Measurements from ENCODE around the gene FARP2.
"Not testable (repeated sequence)": the region's sequence is repeated elsewhere in the genome, so short reads cannot be mapped to it uniquely, and the experiment has no call there.

Gene FARP2

DNA sequence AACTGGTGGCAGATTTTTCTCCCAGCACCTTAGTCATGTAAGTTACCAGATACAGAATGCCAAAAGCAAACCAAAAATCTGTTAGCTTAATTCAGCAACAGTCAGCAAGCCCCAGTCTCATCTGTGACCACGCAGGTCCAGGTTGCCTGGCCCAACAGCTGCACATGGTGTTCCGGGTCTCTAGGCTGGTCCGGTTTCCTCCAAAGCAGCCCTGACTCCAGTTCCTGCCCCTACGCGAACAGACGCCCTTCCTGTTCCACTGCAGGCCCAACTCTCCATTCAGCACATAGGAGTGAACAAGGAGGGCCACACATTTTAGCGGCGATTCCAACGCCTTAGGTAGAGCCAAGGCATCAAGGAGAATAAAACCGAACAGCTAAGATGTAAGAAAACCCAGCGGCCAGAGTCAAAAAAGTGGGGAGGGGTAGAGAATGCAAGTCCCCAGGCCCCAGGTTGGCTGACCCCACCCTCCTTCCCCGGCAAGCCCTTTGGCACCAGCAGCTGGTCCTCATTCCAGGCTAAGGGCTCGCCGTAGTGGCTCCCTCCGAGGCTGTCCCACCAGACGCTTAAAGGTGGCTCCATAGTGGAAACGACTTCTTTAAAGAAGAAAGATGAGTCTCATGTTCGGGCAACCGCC, 150.8 kb downstream of the FARP2 start:
- DNase-seq: no peak

GRCh38 chr2:241507430-241508239, 151.6 kb downstream of the FARP2 start:
- DNase-seq: no peak

DNA sequence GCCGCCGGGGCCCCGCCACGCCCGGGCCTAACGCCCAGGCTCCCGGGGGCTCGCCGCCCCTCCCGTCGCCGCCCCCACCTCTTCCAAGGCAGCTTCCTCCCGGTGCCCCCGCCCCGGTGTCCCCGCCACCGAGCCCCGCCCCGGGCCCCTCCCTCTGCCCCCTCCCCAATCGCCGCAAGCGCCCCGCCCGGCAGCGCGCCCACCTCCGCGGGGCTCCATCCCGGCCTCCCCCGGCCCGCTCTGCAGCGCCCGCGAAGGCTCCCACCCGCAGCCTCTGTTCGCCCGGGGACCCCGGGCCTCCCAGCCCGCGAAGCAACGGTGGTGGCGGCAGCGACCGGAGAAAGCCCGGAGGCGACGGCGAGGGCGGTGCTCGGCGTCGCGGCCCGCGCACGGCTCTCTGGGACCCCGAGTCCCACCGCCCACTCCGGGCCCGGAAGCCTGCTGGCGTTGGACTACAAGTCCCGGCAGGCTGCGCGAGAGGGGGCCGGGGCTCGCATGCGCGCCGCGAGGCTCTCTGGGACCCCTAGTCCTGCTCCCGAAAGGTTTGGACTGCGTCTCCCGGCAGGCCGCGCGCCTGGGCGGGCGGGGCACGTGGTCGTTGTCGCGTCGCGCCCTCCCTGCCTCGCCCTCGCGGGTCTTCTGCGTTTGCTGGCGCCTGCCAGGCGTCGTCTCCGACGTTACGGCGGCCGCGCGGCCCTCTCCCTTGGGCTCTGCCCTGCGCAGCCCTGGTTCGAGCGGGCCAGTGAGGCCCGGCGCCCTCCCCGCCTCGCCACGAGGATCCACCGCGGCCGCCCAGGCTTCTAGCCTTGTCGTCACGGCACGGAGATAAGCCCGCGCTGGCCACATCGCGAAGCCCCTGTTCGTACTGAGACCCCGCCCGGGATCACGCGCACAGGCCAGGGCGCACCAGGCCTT, 152.4 kb downstream of the FARP2 start, which contains the start of gene STK25:
Gene STK25 (minus strand): TSS at position 345 of the 915 bp plus-strand sequence. CDS start 549 bp downstream, outside the sequence.
- DNase-seq: peak; percentile 95

DNA sequence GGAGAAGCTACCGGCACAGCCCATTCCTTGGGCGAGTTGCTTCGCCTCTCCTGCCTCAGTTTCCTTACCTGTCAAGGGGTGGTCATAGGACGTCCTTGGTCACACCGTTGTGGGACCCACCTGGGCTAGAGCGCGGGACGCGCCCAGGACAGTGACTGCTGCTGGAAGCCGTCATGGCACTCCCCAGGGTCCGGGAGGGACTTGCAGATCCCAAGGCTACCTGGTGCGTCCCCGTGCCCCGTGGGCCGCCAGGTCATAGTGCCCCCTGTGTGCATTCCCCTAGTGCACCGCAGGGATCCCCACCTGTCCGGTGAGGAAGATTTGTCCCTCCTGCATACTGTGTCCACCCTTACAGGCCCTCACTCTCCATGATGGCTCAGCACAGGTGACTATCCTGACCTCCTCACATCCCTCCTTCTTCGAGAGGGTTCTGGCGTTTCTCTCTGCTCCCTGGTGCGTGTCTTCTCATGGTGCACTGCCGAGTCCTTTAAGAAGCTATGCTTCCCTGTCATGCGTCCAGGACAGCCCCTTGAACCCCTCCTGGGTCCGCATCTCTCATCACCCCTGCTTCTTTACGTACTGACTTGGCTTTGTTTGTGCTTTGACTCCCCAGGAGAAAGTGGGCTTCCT, 153.2 kb downstream of the FARP2 start:
- no peak for DNase-seq

DNA sequence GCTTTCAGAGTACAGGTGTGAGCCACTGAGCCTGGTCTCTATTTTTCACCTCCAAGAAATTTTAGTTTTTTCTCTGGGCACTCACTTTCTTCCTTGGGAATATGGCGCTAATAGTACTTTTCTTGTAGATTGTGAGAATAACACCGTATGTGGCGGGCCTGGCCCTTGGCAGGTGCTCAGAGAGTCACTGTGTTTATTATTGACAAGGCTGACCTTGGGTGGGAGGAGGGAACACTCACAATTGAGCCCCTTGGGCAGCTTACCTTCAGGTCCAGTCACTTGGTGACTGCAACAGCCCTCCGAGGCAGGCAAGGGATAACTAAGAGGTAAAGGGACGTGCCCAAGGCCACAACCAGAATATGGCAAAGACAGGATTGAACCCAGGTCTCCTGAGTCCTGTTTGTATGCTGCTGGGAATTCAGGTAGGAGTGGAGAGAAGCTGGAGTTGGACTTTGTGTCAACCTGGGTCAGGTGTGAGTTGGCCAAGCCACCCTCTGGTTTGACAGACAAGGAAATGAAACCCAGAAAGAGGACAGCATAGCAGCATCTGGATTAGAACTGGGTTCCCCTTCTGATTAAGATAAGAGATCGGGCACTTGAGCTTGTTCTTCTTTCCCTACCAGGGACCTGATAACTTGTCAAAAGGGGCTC, 155.1 kb downstream of the FARP2 start:
- no peak for DNase-seq

GRCh38 chr2:241514553-241514952, 158.5 kb downstream of the FARP2 start:
- DNase-seq: no peak

GRCh38 chr2:241514986-241515737, 159.1 kb downstream of the FARP2 start:
- DNase-seq: no peak

DNA sequence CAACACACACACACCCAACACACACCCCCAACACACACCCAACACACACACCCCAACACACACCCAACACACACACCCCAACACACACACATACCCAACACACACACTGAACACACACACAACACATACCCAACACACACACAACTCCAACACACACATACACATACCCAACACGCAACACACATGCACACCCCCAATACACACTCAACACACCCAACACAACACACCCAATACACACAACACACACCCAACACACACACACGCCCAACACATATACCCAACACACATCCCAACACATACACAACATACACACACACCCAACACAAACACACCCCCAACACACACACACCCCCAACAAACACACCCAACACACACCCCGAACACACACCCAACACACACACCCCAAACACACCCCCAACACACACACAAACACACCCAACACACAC, 160.5 kb downstream of the FARP2 start:
- no peak for DNase-seq

DNA sequence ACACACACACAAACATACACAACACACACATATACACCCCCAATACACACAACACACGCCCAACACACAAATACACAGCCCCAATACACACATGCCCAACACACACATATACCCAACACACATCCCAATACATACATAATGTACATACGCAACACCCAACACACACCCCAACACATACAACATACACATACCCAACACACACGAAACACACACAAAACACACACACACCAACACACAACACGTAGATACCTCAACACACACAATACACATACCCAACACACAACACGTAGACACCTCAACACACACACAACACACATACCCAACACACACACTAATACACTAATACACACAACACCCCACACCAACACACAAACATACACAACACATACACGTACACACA, 161.2 kb downstream of the FARP2 start:
- DNase-seq: no peak

- no peak for DNase-seq
Observed at GRCh38 chr2:241519669-241520068, 163.6 kb downstream of the FARP2 start.

DNA sequence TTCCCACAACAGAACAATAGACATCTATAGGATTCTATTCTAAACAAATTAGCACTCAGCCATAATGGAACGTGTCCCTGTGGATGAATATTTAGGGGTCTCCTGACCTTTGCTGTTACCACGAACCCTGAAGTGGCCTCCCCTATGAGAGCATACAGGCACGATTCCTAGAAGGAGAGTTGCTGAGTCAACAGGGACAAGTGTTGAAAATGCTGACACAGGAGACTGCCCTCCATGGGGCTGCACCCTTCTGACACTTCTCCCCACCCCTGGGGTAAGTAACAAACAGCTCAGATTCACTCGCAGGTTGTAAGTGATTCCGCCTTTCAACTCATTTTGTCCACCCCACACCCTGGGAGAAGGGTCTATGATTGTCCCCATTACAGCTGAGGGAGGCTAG, 166.4 kb downstream of the FARP2 start:
- DNase-seq: no peak

GRCh38 chr2:241525818-241526780, 170.0 kb downstream of the FARP2 start:
- not testable (repeated sequence) for DNase-seq

DNA sequence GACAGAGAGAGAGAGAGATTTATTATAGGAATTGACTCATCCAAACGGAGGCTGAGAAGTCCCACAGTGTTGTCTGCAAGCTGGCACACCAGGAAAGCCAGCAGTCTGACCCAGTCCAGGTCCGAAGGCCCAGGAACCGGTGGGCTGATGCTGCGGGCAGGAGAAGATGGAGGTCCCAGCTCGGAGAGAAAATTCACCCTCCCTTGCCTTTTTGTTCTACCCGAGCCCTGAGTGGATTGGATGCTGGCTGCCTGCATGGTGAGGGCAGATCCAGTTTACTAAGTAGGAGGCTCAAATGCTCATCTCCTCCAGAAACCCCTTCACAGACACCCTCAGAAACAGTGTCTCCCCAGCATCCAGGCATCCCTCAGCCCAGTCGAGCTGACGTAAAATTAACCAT, 174.5 kb downstream of the FARP2 start:
- no peak for DNase-seq

- DNase-seq: no peak
Observed at GRCh38 chr2:241531161-241531722, 175.2 kb downstream of the FARP2 start.

DNA sequence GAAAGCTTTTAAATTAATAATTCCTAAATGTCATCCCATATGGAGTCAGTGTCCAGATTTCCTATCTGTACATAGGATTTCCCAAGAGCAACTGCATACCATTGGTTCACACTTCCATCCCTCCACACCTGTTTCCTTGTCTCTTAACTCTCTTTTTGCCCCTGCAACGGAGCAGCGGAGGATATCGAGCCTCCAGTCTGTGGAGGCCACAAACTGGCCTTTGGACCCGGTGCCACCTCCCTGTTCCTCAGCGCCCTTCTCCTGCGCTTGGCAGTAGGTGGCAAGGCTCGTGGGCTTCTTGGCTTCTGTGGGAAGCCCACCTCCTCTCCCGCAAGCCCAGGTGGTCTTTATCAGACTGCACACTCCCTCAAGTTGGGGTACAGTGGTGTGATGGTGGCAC, 176.1 kb downstream of the FARP2 start:
- no peak for DNase-seq

DNA sequence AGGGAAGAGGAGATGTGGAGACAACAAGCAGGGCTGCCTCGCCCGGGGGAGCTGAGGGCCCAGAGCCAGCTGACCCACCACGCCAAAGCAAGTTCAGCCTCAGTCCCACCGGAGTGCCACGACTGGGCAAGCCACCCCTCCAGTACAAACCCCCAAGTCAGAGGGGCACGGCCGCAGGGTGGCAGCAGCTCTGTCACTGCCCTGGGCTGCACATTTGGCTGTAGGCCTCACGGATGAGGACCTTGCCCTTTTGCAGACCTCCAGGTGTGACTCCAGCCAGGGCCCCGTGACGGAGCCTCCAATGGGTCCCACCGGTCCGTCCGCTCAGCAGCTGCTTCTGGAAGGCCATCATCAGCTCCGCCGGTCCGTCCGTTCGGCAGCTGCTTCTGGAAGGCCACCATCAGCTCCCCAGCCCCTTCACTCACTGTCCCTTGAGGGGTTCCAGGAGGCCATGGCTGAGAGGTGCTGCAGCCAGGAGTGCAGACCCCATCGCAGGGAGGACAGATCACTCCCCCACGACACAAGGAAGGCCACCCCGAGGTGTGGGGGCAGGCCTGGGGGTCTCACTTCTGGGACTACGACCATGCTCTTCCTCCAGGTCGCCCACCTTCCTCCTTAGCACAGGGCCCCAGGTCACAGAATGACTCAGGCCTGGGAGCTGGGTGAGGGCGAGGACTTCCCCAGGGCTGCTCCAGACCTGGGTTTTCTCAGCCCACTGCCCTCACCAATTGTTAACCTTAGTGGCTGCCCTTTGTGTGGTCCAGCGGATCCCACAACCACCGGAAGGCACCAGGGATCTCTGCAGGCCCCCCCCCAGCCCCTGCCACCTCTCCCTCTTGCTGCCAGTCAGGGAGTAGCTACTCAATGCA, 176.9 kb downstream of the FARP2 start:
- DNase-seq: no peak

DNA sequence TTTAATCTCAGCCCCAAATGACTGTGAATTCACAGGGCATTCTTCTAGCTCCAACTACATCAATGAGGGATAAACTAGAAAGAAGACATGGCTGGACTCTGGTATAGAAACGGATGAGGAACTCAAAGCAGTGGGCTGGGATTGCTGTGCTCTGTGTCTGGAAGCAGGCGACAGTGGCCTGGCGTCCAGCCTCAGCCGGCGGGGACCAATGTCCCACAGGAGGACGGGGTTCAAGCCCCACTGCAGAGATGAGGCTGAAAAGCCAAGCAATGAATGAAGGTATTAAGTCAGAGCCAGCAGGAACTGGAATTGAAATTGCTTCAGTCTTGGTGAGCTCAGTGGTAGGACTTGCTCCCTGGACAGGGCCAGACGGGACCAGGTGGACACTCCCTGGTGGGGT, 178.2 kb downstream of the FARP2 start:
- no peak for DNase-seq

GRCh38 chr2:241534701-241535375, 178.8 kb downstream of the FARP2 start:
- no peak for DNase-seq

Data from T-helper 9 cell (primary cell).